K562 (cell line): Measurements from ENCODE around the gene NRROS. TPM values are rescaled to one million over a fixed set of nuclear protein-coding genes. Genes with fewer than 3 reads are reported as not detected.

Experiments used
- SPI1 ChIP-seq: IDR thresholded peaks from 2 replicates; pipeline ENCODE4 v1.6.1; 2011; ENCODE audit warnings: low read depth, low read length, control low read depth, borderline replicate concordance
- TGIF2 ChIP-seq: sonication (generic); formaldehyde crosslinking; IDR thresholded peaks from 2 replicates; pipeline ENCODE4 v1.8.1; 2022; ENCODE audit warnings: mild to moderate bottlenecking, missing genetic modification reagents, moderate library complexity
- polyA plus RNA-seq, 8 experiments: library from polyadenylated mRNA; depleted of rRNA in 4 of 8; stranded (reverse) in 5 of 8; unstranded in 3 of 8; fragments of >200 nt; fragmentation: Nextera tagmentation in 2 of 8; fragmentation: Illumina TruSeq in 1 of 8; extraction: Ambion mirVana in 2 of 8; extraction: Trizol in 1 of 8; gene quantifications; 2 replicates each; pipeline versions ENCODE4 v1.2.1 to v1.2.3, GENCODE V29; 2011 to 2014; ENCODE audit warnings: inconsistent platforms in 1 of 8, missing spikeins in 1 of 8
- total RNA-seq, 7 experiments: library from RNA; depleted of rRNA in 6 of 7; stranded (reverse); fragments of >200 nt in 6 of 7; fragmentation: Illumina TruSeq in 2 of 7; extraction: Trizol in 2 of 7; gene quantifications; 2 replicates each; pipeline versions ENCODE4 v1.2.1 to v1.2.3, GENCODE V29; 2011 to 2021; ENCODE audit warnings: low replicate concordance in 1 of 7
- TF ChIP-seq, protein P1 (sequence below), 2 experiments: fragments of 450-650 bp in 1 of 2; sonication (generic) in 1 of 2; formaldehyde crosslinking in 1 of 2; IDR thresholded peaks; 2 replicates each; pipeline versions ENCODE4 v1.7.1 to v1.9.0; 2016 to 2022; ENCODE audit warnings: inconsistent platforms in 1 of 2, mild to moderate bottlenecking in 1 of 2, missing genetic modification reagents in 1 of 2
- TF ChIP-seq, protein P2 (sequence below): fragments of 250-450 bp; sonication (Bioruptor Pico); IDR thresholded peaks from 2 replicates; pipeline ENCODE4 v1.5.1; 2021; ENCODE audit warnings: mild to moderate bottlenecking

Gene NRROS
- total and polyA plus RNA-seq, 9 of the 15 experiments (the other 6 are each of a cell fraction or from before 2014, with no cell fraction given) = 0.34 to 13.8 (median 3.8) TPM

DNA sequence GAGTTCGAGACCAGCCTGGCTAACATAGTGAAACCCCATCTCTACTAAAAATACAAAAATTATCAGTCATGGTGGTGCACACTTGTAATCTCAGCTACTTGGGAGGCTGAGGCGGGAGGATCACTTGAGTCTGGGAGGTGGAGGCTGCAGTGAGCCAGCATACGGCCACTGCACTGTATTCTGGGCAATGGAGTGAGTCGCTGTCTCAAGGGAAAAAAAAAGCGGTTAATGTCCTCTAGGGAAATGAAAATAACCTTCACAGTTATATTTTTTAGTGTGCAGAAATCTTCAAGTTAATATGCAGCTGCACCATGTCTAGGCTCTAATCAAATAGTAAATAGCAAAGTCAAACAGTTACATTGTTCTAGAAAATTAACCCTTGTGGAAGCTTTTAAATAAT lies 57.8 kb downstream of the NRROS start (continued):
- TF ChIP-seq, protein P1, sequence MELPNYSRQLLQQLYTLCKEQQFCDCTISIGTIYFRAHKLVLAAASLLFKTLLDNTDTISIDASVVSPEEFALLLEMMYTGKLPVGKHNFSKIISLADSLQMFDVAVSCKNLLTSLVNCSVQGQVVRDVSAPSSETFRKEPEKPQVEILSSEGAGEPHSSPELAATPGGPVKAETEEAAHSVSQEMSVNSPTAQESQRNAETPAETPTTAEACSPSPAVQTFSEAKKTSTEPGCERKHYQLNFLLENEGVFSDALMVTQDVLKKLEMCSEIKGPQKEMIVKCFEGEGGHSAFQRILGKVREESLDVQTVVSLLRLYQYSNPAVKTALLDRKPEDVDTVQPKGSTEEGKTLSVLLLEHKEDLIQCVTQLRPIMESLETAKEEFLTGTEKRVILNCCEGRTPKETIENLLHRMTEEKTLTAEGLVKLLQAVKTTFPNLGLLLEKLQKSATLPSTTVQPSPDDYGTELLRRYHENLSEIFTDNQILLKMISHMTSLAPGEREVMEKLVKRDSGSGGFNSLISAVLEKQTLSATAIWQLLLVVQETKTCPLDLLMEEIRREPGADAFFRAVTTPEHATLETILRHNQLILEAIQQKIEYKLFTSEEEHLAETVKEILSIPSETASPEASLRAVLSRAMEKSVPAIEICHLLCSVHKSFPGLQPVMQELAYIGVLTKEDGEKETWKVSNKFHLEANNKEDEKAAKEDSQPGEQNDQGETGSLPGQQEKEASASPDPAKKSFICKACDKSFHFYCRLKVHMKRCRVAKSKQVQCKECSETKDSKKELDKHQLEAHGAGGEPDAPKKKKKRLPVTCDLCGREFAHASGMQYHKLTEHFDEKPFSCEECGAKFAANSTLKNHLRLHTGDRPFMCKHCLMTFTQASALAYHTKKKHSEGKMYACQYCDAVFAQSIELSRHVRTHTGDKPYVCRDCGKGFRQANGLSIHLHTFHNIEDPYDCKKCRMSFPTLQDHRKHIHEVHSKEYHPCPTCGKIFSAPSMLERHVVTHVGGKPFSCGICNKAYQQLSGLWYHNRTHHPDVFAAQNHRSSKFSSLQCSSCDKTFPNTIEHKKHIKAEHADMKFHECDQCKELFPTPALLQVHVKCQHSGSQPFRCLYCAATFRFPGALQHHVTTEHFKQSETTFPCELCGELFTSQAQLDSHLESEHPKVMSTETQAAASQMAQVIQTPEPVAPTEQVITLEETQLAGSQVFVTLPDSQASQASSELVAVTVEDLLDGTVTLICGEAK (IDR thresholded peaks at IDR 0.05) = no peak
- TF ChIP-seq, protein P1 (CRISPR knock-in tag; IDR thresholded peaks at IDR 0.05) = no peak
- no peak for TF ChIP-seq TGIF2 (CRISPR knock-in tag)
- TF ChIP-seq, protein P2, sequence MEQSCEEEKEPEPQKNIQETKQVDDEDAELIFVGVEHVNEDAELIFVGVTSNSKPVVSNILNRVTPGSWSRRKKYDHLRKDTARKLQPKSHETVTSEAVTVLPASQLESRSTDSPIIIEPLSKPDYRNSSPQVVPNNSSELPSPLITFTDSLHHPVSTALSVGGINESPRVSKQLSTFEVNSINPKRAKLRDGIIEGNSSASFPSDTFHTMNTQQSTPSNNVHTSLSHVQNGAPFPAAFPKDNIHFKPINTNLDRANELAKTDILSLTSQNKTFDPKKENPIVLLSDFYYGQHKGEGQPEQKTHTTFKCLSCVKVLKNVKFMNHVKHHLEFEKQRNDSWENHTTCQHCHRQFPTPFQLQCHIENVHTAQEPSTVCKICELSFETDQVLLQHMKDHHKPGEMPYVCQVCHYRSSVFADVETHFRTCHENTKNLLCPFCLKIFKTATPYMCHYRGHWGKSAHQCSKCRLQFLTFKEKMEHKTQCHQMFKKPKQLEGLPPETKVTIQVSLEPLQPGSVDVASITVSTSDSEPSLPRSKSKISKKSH (CRISPR knock-in tag) = no peak
- TF ChIP-seq SPI1 = no peak
